Prostate gland (tissue), 2 donors: ENCODE data around the gene ACKR1. TPM values are rescaled to one million over a fixed set of nuclear protein-coding genes. Genes with fewer than 3 reads are reported as not detected.

Experiments
- DNase-seq: peaks from one replicate; pipeline ENCODE4 v3.0.0-alpha.2; 2019; ENCODE audit warnings: low spot score
- H3K27ac ChIP-seq, 2 donors: fragments of 200-600 bp; sonication (generic); 2 replicates each; pipeline ENCODE4 v1.5.1; 2017 to 2019
- H3K27me3 ChIP-seq: fragments of 200-600 bp; sonication (generic); replicated peaks from 2 replicates; pipeline ENCODE4 v1.5.1; 2019; ENCODE audit not compliant: insufficient read depth
- H3K36me3 ChIP-seq, 2 donors: fragments of 200-600 bp; sonication (generic); 1 replicate in 1 of 2; 2 replicates in 1 of 2; pipeline versions ENCODE4 v1.5.1 to v1.8.1; 2017 to 2019
- H3K4me1 ChIP-seq: fragments of 200-600 bp; sonication (generic); replicated peaks from 2 replicates; pipeline ENCODE4 v1.5.1; 2019
- H3K4me3 ChIP-seq, 2 donors: fragments of 200-600 bp; sonication (generic); 2 replicates each; pipeline ENCODE4 v1.5.1; 2017 to 2019
- H3K9me3 ChIP-seq: fragments of 200-600 bp; sonication (generic); 2 replicates; pipeline ENCODE4 v1.5.1; 2017
- CTCF ChIP-seq, 4 experiments: fragments of 200-600 bp in 2 of 4; fragments of 450-650 bp in 2 of 4; sonication (generic) in 2 of 4; IDR thresholded peaks; 1 replicate in 3 of 4; 2 replicates in 1 of 4; pipeline ENCODE4 v1.5.1; 2016 to 2019; ENCODE audit warnings: antibody characterized with exemption in 4 of 4, mild to moderate bottlenecking in 2 of 4, moderate library complexity in 2 of 4
- POLR2A ChIP-seq: fragments of 450-650 bp; IDR thresholded peaks from one replicate; pipeline ENCODE4 v1.6.1; 2016; ENCODE audit warnings: antibody characterized with exemption, mild to moderate bottlenecking
- POLR2AphosphoS5 ChIP-seq: sonication (generic); formaldehyde crosslinking; IDR thresholded peaks from one replicate; pipeline ENCODE4 v1.6.1; 2017; ENCODE audit warnings: antibody characterized with exemption
- WGBS: methylation state at CpG from one replicate; pipeline ENCODE4 v1.1.5; 2018; 5-methylcytosine and 5-hydroxymethylcytosine counted together
- intact Hi-C: fragments of 100-400 bp; cut with DNase I; formaldehyde crosslinking; loops from one replicate; pipeline ENCODE4 v1.14.2; 2022
- total RNA-seq, 2 donors: library from RNA; depleted of rRNA; stranded (reverse); fragments of >200 nt; gene quantifications; one replicate each; pipeline ENCODE4 v1.1.0, GENCODE V29; 2016

The ACKR1 gene
- total RNA-seq, 2 donors from 2014 or later: 46.8 to 60.4 TPM

GRCh38 chr1:159214149-159214760, 9.6 kb downstream of the ACKR1 start:
- intact Hi-C loops: loop anchor here (2.0 kb wide), 1 partner anchor 53 kb away; no protein-coding TSS in a partner anchor
- 7% methylated on average over 5 of the region's 5 CpGs for WGBS
- Histone ChIP-seq H3K9me3 (no peaks in the 10 kb centered on the region), H3K4me3 (no peak overlapping the region), H3K36me3 (no peaks in the 10 kb centered on the region), H3K4me1 (no peaks in the 10 kb centered on the region), H3K27ac (no peak overlapping the region), H3K27me3 (peaks cover 4% of the 10 kb centered on the region)
- peak; percentile 47 to 72 (median 64) for TF ChIP-seq CTCF (IDR thresholded peaks at IDR 0.05)
- no peak for TF ChIP-seq POLR2A
- no peak for DNase-seq

- DNase-seq: no peak
- Histone ChIP-seq H3K36me3 (no peaks in the 10 kb centered on the region), H3K4me3 (no peak overlapping the region), H3K9me3 (no peaks in the 10 kb centered on the region), H3K4me1 (no peaks in the 10 kb centered on the region), H3K27me3 (no peaks in the 10 kb centered on the region), H3K27ac (no peak overlapping the region)
- 70% methylated on average over 14 of the region's 14 CpGs for WGBS
- intact Hi-C loops: no loop called here
- TF ChIP-seq POLR2A (no peak), CTCF (IDR thresholded peaks at IDR 0.05) (no peak), POLR2AphosphoS5 (no peak)
Observed at GRCh38 chr1:159218649-159219636, 14.3 kb downstream of the ACKR1 start.

- H3K27ac ChIP-seq: no peak overlapping the region
Observed at GRCh38 chr1:159222075-159222865, 17.6 kb downstream of the ACKR1 start.

GRCh38 chr1:159223004-159223403, 18.3 kb downstream of the ACKR1 start:
- no peak overlapping the region for H3K4me3 ChIP-seq
- 59% methylated on average over 2 of the region's 2 CpGs for WGBS

More at GRCh38 chr1:159222075-159222865, 17.6 kb downstream of the ACKR1 start:
- TF ChIP-seq POLR2AphosphoS5 (no peak), POLR2A (no peak), CTCF (IDR thresholded peaks at IDR 0.05) (no peak)
- 88% methylated on average over 5 of the region's 5 CpGs for WGBS
- no peak overlapping the region for H3K4me3 ChIP-seq
- no peaks in the 10 kb centered on the region for H3K36me3 ChIP-seq
- no peaks in the 10 kb centered on the region for H3K9me3 ChIP-seq
- no peaks in the 10 kb centered on the region for H3K27me3 ChIP-seq
- intact Hi-C loops: no loop called here
- H3K4me1 ChIP-seq: no peaks in the 10 kb centered on the region
- DNase-seq: no peak

More at GRCh38 chr1:159223004-159223403, 18.3 kb downstream of the ACKR1 start:
- TF ChIP-seq CTCF (IDR thresholded peaks at IDR 0.05): no peak
- no peak for TF ChIP-seq POLR2A
- TF ChIP-seq POLR2AphosphoS5: no peak
- H3K4me1 ChIP-seq: no peaks in the 10 kb centered on the region
- H3K27ac ChIP-seq: no peak overlapping the region
- intact Hi-C loops: no loop called here
- H3K27me3 ChIP-seq: no peaks in the 10 kb centered on the region
- H3K9me3 ChIP-seq: no peaks in the 10 kb centered on the region
- DNase-seq: no peak
- no peaks in the 10 kb centered on the region for H3K36me3 ChIP-seq
